Activated CD8-positive, alpha-beta memory T cell treated with anti-CD3 and anti-CD28 coated beads for 1 hour (primary cell): ENCODE results near the gene RNF217.
"Not testable (repeated sequence)": the region's sequence is repeated elsewhere in the genome, so short reads cannot be mapped to it uniquely, and the experiment has no call there.

Experiments
- DNase-seq, 2 donors: peaks; one replicate each; pipeline ENCODE4 v3.0.0-alpha.2; 2020; ENCODE audit warnings: low read depth in 1 of 2; ENCODE audit errors: extremely low read depth in 1 of 2

RNF217 gene

DNA sequence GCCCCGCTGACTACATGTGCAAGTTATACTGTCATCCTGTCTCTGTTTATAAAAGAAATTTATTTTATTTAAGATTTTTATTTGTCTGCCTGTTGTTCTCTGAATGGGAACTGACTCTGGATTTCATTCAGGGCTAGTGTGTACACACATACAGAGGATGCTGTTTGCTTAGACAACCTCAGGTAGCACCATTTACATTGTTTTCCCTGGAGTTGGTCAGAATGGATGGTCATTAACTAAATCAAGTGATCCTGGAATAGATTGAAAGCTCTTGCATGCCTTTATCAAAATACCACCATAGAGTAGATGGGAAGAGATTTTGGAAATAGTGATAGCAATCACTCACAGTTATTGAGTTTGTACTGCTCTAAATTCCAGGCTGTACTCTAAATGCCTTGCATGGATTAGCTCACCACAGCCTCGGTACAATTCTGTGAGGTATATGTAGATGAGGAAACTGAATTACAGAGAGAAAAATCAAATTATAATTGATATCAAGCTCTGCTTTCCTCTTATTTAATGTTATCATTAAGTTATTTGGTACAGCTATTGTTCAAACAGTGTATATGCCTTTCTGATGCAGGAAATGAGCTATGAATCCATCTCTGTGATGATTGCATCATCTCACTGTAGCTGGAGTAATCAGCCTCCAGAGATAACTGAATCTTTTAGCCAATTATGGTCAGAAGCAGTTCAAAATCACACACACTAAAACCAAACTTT, 51.9 kb downstream of the RNF217 start:
- DNase-seq = no peak

DNA sequence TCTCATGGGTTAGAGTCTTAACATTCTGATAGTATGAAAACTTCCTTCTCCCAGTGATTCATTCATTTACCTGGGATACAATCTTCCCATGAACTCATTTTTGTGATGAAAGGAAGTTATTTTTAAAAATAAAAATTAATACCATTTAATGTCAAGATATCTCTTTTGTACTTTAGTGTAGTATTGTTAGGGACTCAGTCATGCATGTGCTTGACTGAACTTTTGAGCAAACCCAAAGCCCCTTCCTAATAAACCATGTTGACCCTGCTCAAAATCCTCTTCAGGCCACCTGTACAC, 52.4 kb downstream of the RNF217 start:
- DNase-seq = no peak

DNA sequence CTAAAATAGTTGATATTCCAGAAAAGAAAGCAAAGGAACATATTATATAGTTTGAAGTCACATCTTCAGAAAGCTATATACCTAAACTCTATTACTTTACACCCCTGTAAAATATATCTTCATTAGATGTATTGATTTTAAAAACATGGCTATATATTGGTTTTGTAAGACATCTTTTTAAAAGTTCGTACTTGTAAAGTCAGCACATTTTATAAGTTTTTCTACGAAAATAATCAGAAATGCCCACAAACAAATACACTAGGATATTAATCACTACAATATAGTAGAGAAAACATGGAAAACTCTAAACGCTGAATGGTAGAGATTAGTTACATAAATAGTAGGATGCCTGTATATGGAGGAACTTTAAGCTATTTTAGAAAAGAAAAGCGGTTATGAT, 52.9 kb downstream of the RNF217 start:
- DNase-seq = no peak

DNA sequence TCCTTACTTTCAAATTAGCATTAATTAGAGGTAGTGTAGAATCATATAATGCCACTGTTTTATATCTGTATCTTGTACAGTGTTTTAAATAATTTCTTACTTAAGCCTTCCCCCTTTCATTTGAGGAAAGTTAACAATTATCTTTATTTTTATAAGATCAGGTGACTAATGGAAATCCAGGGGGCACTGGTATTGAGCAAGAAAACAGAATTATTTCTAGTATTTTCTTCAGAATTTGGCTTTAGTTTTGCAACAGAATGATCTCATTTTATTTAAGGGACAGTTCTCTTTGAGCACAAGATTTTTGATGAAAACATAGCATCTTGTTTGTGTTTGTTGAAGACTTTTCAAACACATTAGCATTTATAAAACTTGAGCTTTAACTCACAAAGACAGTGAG, 55.9 kb downstream of the RNF217 start:
- no peak for DNase-seq

DNA sequence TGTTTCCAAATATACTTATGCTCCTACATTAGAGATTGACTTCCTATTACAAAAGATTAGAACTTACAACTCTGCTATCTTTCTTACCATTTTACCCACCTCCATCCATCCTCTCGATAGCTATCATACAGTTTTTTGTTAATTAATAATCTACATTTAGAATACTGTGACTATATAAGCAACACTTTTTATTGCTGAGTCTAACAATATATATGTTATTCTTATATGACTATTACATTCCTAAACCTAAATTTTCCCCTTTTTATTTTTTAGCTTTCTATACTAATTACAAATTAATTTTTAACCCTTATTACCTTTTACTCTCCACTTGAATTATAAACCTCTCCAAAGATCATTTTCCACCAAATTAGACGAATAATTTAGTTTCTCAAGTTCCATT, 57.0 kb downstream of the RNF217 start:
- no peak for DNase-seq

DNA sequence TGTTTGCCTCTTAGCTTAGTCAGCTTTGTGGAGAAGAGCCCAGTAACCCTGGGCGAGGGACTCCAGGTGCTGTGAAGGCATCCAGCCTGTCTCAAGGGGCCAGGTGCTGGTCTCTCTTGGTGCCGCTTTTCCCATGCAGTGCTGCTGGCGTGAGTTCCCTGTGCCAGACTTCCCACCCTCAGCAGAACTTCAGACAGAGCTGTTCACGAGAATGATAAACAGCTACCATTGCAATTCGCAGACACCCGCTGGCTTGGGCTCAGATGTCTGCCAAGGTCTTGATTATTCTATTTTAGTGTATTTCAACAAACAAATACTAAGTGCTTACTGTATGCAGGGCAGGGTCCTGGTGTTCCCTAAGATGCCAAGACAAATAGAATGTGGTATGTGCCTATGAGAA, 57.7 kb downstream of the RNF217 start:
- DNase-seq = no peak

DNA sequence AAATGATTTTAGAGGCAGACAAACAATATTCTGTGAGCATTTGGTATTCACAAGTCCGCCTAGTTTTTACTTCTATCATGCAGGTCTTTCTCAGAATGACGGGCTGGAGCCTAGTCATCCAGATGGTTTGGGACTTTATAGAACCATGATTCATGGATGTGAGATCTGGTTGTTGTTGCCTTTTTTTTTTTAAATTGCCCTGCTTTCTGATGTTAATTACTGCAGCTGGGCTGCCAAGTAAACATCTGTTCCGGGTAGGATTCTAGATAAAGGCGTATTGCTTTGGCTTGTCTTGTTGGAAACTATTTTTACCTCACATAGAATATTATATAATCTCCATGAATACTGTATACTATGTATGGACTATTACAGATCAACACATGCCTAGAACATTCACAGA, 58.1 kb downstream of the RNF217 start:
- DNase-seq = no peak

DNA sequence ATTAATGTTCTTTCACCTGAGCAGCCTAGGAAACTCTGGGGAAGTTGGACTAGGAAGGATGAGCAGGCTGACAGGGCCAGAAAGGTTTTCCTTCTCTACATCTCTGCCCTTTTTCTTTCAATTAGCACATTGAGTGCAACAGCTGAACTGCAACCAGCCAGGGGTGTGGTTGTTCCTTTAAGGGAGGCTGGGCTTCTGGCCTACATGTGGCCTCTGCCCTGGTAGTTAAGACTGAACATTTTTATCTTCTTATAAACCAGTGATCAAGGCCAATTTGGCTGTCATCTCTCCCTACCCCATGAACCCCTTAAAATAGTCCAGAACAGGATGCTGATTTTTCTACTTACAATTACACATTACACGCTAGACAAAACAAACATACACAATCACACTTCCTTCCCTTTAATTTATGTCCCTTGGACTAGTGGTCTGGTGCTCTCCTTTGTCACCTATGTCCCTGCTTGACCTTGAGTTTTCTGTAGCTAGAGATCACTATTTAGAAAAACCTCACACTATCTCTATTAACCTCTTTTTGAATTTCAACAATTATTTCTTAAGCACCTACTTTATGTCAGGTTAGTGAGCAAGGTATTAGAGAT, 60.3 kb downstream of the RNF217 start:
- no peak for DNase-seq

DNA sequence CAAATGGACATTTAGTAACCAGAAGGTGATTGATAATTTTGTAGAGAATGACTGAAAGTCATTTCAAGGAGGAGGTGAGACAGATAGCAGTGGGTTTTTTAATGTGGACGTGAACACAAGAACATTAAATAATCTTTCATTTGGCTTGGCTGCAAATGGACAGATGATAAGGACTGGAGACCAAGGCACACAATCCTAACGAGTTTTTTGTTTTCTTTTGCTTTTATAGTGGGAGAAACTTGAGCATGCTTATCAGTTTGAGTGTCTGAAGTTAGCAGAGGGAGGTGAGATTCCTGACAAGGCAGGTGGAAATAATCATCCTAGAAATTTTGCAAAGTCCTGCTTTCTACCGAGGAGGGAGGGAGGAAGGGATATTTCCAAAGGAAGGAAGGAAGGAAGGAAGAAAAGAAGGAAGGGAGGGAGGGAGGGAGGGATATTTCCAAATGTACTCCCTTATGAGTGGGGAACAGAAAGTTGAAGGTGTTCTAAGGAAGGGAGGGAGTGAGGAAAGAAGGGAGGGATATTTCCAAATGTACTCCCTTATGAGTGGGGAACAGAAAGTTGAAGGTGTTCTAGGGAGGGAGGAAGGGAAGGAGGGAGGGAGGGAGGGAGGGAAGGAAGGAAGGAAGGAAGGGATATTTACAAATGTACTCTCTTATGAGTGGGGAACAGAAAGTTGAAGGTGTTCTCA, 63.1 kb downstream of the RNF217 start:
- DNase-seq = no peak

DNA sequence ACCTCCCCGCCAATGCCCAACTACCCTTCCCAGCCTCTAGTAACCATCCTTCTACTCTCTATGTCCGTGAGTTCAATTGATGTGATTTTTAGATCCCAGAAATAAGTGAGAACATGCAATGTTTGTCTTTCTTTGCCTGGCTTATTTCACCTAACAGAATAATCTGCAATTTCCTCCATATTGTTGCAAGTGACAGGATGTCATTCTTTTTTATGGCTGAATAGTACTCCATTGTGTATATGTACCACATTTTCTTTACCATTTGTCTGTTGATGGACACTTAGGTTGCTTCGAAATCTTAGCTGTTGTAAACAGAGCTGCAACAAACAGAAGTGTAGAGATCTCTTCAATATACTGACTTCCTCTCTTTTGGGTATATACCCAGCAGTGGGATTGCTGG, 65.0 kb downstream of the RNF217 start:
- DNase-seq = no peak

DNA sequence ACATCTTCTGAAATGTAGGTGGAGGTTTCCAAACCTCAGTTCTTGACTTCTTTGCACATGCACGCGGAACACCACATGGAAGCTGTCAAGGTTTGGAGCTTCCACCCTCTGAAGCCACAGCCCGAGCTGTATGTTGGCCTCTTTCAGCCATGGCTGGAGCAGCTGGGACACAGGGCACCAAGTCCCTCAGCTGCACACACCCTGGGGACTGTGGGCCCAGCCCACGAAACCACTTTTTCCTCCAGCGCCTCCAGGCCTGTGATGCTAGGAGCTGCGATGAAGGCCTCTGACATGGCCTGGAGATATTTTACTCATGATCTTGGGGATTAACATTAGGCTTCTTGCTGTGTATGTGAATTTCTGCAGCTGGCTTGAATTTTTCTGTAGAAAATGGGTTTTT, 68.7 kb downstream of the RNF217 start:
- no peak for DNase-seq

DNA sequence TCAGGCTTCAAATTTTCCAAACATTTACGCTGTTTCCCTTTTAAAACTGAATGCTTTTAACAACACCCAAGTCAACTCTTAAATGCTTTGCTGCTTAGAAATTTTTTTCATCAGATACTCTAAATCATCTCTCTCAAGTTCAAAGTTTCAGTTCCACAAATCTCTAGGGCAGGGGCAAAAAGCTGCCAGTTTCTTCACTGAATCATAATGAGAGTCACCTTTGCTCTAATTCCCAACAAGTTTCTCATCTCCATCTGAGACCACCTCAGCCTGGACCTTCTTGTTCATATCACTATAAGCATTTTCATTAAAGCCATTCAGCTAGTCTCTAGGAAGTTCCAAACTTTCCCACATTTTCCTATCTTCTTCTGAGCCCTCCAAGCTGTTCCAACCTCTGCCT, 69.1 kb downstream of the RNF217 start:
- no peak for DNase-seq

DNA sequence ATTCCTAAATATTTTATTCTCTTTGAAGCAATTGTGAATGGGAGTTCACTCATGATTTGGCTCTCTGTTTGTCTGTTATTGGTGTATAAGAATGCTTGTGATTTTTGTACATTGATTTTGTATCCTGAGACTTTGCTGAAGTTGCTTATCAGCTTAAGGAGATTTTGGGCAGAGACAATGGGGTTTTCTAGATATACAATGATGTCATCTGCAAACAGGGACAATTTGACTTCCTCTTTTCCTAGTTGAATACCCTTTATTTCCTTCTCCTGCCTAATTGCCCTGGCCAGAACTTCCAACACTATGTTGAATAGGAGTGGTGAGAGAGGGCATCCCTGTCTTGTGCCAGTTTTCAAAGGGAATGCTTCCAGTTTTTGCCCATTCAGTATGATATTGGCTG, 72.7 kb downstream of the RNF217 start:
- DNase-seq = not testable (repeated sequence)

DNA sequence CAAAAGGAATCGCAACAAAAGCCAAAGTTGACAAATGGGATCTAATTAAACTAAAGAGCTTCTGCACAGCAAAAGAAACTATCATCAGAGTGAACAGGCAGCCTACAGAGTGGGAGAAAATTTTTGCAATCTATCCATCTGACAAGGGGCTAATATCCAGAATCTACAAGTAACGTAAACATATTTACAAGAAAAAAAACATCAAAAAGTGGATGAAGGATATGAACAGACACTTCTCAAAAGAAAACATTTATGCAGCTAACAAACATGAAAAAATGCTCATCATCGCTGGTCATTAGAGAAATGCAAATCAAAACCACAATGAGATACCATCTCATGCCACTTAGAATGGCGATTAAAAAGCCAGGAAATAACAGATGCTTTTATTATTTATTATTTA, 74.2 kb downstream of the RNF217 start:
- not testable (repeated sequence) for DNase-seq

DNA sequence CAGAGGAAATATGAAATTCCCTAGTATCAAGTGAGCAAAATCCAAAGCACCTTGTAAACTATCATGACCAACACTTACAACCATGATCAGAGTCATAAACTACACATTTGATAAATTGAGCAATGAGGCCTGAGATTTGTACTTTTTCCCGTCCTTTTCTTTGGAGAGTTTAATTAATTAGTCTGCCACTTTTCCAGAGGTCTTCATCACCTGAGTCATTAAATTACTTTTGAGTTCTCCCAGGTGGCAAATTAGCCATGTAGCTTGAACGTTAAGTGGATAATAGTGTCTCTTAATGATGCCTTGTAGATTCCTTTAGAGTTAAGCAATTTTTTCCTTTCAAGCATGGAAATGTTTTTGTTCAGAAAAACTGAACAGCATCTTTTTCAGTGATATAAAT, 75.6 kb downstream of the RNF217 start:
- DNase-seq = no peak

DNA sequence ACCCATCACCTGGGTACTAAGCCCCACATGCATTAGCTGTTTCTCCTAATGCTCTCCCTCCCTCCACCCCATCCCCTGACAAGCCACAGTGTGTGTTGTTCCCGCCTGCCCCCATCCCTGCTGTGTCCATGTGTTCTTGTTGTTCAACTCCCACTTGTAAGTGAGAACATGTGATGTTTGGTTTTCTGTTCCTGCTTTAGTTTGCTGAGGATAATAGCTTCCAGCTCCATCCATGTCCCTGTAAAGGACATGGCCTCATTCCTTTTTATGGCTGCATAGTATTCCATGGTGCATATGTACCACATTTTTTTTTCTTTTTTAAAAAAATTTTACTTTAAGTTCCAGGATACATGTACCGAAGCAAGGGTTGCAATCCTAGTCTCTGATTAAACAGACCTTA, 76.7 kb downstream of the RNF217 start:
- DNase-seq = no peak

DNA sequence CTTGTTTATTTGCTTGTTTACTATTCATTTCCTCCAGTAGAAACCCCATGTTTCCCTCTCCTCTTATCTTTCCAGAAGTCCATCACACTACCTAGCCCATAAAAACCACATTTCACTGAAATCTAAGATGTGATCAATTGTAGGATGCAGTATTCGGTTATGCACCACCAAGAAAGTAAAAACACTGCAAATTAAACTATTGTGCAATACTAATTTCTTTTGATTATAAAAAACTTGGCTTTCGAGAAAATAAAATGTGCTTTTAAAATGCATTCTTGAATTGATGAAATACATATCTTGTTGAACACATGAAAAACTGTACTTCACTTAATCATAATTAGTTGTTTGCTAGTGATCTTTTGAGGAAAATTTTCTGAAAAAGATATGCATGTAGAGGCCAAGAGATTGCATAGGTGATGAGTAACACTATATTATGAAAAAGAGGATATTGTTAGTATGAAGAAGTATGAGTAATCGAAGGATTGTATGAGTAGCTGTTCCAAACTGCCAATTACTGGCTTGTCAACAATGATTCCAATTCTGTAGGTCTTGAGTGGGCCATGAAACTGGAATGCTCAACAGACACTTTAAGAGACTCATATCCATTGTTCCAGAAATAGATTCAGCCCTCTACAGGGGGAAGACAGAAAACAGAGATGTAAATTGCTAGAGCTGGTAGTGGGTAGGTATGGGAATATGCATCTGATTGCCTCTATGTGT, 79.7 kb downstream of the RNF217 start:
- no peak for DNase-seq

DNA sequence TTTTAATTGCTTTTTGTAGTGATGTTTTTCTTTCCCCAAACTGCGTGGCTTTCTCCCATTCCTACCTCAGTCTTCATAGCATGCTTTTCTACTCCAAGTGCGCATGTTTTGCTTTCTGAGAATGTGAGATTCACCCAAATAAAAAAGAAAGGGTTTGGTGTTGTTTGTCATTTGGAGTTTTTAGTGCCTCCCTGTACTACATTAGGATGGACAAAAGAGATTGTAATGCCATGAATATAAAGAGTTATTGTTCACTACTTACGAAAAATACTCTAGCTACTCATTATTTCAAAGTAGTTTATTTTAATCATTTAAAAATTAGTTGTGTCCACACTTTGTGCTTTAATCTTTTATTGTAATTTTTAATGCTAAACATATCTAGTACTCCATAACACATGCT, 81.8 kb downstream of the RNF217 start:
- no peak for DNase-seq

DNA sequence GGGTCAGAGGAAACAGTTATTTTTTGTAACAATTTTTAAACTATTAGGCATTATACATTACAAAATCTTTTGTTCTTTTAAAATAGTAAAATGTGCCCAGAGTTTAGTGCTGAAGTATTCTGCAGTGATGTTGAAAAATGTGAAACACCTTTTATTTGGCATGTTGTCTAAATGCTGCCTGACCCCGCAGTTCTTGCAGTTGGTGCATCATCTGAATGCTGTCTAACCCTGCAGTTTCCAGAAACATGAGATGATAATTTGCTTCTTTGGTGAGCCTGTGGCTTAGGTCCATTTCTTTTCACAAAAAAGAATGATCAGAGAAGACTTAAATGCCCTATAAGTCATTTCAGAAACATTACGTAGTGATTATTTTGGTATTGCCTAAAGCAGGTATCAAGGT, 82.4 kb downstream of the RNF217 start:
- no peak for DNase-seq

DNA sequence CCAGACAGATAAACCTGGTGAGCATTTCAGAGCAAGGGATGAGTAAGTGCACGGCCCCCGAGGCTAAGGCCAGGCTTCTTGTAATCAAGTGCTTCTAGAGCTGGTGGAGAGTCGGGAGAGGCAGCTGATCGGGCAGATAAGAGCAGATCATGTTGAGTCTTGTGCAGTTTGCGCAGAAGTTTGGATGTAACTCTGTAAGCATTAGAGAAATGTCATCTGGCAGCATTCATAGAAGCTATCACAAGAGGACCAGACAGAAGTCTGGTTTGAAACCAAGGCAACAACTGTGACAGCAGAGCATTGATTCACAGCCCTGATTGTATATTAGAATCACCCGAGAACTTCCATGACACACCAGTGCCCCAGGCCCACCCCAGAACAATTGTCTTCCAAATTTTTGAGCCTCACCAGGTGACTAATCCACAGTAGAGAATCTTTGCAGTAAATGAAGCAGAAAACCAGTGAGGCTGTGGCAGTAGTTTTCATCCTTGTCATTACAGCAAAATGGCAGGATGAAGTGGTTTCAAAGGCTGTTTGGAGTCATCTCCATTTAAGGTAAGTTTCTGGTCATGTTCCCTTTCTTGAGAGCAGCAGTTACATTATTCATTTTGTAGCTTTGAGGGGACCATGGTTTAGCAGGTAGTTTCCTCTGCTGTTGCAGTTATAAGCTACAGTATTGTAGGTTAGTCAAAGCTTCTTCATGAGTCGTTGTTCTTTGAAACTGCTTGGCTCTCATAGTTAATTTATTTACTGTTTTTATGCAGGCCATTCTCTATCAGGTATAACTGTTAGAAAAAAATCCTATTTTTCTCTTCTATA, 84.1 kb downstream of the RNF217 start:
- no peak for DNase-seq

DNA sequence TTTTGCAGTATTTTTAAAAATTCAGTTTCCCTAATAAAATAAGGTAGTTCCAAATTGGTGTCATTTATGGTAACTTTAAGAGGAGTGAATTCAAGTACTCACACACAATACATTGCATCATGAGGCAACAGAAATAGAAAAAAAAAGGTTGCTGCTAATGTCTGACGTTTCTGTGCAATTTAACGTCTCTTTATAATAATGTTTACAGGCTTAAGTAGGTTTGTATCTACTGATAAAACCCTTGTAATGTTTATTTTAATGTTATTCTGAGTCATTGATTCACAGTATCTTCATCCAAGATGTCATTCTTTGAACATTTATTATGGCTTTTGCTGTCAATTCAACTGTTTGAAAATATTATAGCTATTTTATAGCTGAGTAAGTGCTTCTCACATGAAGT, 86.0 kb downstream of the RNF217 start:
- DNase-seq = no peak
